Measurements from ENCODE around the gene ZCCHC14. TPM values are rescaled to one million over a fixed set of nuclear protein-coding genes. Genes with fewer than 3 reads are reported as not detected.
"Not testable (repeated sequence)": the region's sequence is repeated elsewhere in the genome, so short reads cannot be mapped to it uniquely, and the experiment has no call there.

Gene ZCCHC14
- total RNA-seq, 1 donor from 2014 or later = 44.8 TPM

- Mint-ChIP-seq H3K9me3 (ENCODE audit: unreplicated experiment) (no peaks in the 10 kb centered on the region), H3K27ac (ENCODE audit: unreplicated experiment) (peak overlapping the region; percentile 75), H3K4me3 (ENCODE audit: unreplicated experiment) (no peak overlapping the region), H3K36me3 (ENCODE audit: unreplicated experiment) (no peaks in the 10 kb centered on the region), H3K4me1 (ENCODE audit: unreplicated experiment) (peaks cover 30% of the 10 kb centered on the region), H3K27me3 (ENCODE audit: unreplicated experiment) (no peaks in the 10 kb centered on the region)
- DNase-seq (ENCODE audit: extremely low spot score, unreplicated experiment) = no peak
- no peak for TF ChIP-seq CTCF (IDR thresholded peaks at IDR 0.05)
These were observed 5.7 kb upstream of the ZCCHC14 start for GRCh38 chr16:87498324-87499188.

GRCh38 chr16:87497767-87498290 lies 5.0 kb upstream of the ZCCHC14 start:
- not testable (repeated sequence) for H3K27ac Mint-ChIP-seq (ENCODE audit: unreplicated experiment); H3K9me3 Mint-ChIP-seq (ENCODE audit: unreplicated experiment); H3K36me3 Mint-ChIP-seq (ENCODE audit: unreplicated experiment); H3K4me3 Mint-ChIP-seq (ENCODE audit: unreplicated experiment); H3K27me3 Mint-ChIP-seq (ENCODE audit: unreplicated experiment); DNase-seq (ENCODE audit: extremely low spot score, unreplicated experiment)
- H3K4me1 Mint-ChIP-seq (ENCODE audit: unreplicated experiment) = peaks cover 33% of the 10 kb centered on the region

- not testable (repeated sequence) for H3K27ac Mint-ChIP-seq (ENCODE audit: unreplicated experiment); H3K27me3 Mint-ChIP-seq (ENCODE audit: unreplicated experiment); H3K4me3 Mint-ChIP-seq (ENCODE audit: unreplicated experiment); H3K36me3 Mint-ChIP-seq (ENCODE audit: unreplicated experiment); H3K9me3 Mint-ChIP-seq (ENCODE audit: unreplicated experiment); DNase-seq (ENCODE audit: extremely low spot score, unreplicated experiment)
- peaks cover 33% of the 10 kb centered on the region for H3K4me1 Mint-ChIP-seq (ENCODE audit: unreplicated experiment)
These were observed 4.4 kb upstream of the ZCCHC14 start for GRCh38 chr16:87497023-87497766.

GRCh38 chr16:87496447-87496801 lies 3.6 kb upstream of the ZCCHC14 start:
- no peaks in the 10 kb centered on the region for H3K9me3 Mint-ChIP-seq (ENCODE audit: unreplicated experiment)
- H3K4me3 Mint-ChIP-seq (ENCODE audit: unreplicated experiment) = no peak overlapping the region
- no peak for DNase-seq (ENCODE audit: extremely low spot score, unreplicated experiment)
- no peaks in the 10 kb centered on the region for H3K36me3 Mint-ChIP-seq (ENCODE audit: unreplicated experiment)
- H3K27ac Mint-ChIP-seq (ENCODE audit: unreplicated experiment) = no peak overlapping the region
- H3K27me3 Mint-ChIP-seq (ENCODE audit: unreplicated experiment) = no peaks in the 10 kb centered on the region
- TF ChIP-seq CTCF (IDR thresholded peaks at IDR 0.05) = no peak
- H3K4me1 Mint-ChIP-seq (ENCODE audit: unreplicated experiment) = peaks cover 33% of the 10 kb centered on the region

GRCh38 chr16:87495578-87496446 lies 3.0 kb upstream of the ZCCHC14 start:
- H3K27ac Mint-ChIP-seq (ENCODE audit: unreplicated experiment) = no peak overlapping the region
- H3K9me3 Mint-ChIP-seq (ENCODE audit: unreplicated experiment) = no peaks in the 10 kb centered on the region
- no peaks in the 10 kb centered on the region for H3K27me3 Mint-ChIP-seq (ENCODE audit: unreplicated experiment)
- H3K4me3 Mint-ChIP-seq (ENCODE audit: unreplicated experiment) = no peak overlapping the region
- H3K4me1 Mint-ChIP-seq (ENCODE audit: unreplicated experiment) = peaks cover 34% of the 10 kb centered on the region
- no peak for TF ChIP-seq CTCF (IDR thresholded peaks at IDR 0.05)
- H3K36me3 Mint-ChIP-seq (ENCODE audit: unreplicated experiment) = no peaks in the 10 kb centered on the region
- DNase-seq (ENCODE audit: extremely low spot score, unreplicated experiment) = no peak

All from osteocyte (in vitro differentiated cells).